Stomach (tissue), 9 donors: ENCODE data around the gene HCK. TPM values are rescaled to one million over a fixed set of nuclear protein-coding genes. Genes with fewer than 3 reads are reported as not detected.

ENCODE experiments used
- DNase-seq, 2 donors: peaks; one replicate each; pipeline versions ENCODE4 v3.0.0 to v3.0.0-alpha.2; 2013 to 2019
- H3K27ac ChIP-seq, 5 donors: fragments of 200-600 bp in 4 of 5; sonication (generic) in 4 of 5; one replicate each; pipeline ENCODE4 v1.5.1; 2013 to 2019; ENCODE audit warnings: mild to moderate bottlenecking in 1 of 5, moderate library complexity in 1 of 5
- H3K27me3 ChIP-seq, 3 donors: fragments of 200-600 bp; sonication (generic); one replicate each; pipeline ENCODE4 v1.5.1; 2017 to 2019; ENCODE audit warnings: mixed run types in 1 of 3
- H3K36me3 ChIP-seq, 4 donors: fragments of 200-600 bp; sonication (generic); 1 replicate in 3 of 4; 2 replicates in 1 of 4; pipeline ENCODE4 v1.5.1; 2016 to 2019
- H3K4me1 ChIP-seq, 4 donors: fragments of 200-600 bp; sonication (generic); one replicate each; pipeline ENCODE4 v1.5.1; 2016 to 2019
- H3K4me3 ChIP-seq, 4 donors: fragments of 200-600 bp; sonication (generic) in 3 of 4; one replicate each; pipeline ENCODE4 v1.5.1; 2016 to 2019; ENCODE audit warnings: mild to moderate bottlenecking in 1 of 4
- H3K9me3 ChIP-seq, 4 donors: fragments of 200-600 bp; sonication (generic); one replicate each; pipeline ENCODE4 v1.5.1; 2016 to 2019
- EP300 ChIP-seq: sonication (generic); formaldehyde crosslinking; IDR thresholded peaks from one replicate; pipeline ENCODE4 v1.6.1; 2017; ENCODE audit warnings: antibody characterized with exemption
- POLR2A ChIP-seq, 4 donors: fragments of 450-650 bp; IDR thresholded peaks; one replicate each; pipeline ENCODE4 v1.6.1; 2016; ENCODE audit warnings: antibody characterized with exemption in 4 of 4, control low read depth in 2 of 4, mild to moderate bottlenecking in 1 of 4, moderate library complexity in 1 of 4
- POLR2AphosphoS5 ChIP-seq, 3 donors: sonication (generic); formaldehyde crosslinking; IDR thresholded peaks; one replicate each; pipeline ENCODE4 v1.6.1; 2016; ENCODE audit warnings: antibody characterized with exemption in 3 of 3
- WGBS, 5 donors: extraction: QIAGEN DNeasy Blood & Tissue Kit in 3 of 5; methylation state at CpG; one replicate each; pipeline versions ENCODE4 v1.1.5 to v1.1.7; 2013 to 2018; 5-methylcytosine and 5-hydroxymethylcytosine counted together
- intact Hi-C: fragments of 100-400 bp; cut with DNase I; formaldehyde crosslinking; loops from one replicate; pipeline ENCODE4 v1.15.1; 2023; ENCODE audit warnings: low total_unique reads
- polyA plus RNA-seq, 3 donors: library from polyadenylated mRNA; stranded (reverse); fragments of 200-250 nt; gene quantifications; one replicate each; pipeline ENCODE4 v1.2.3, GENCODE V29; 2013
- total RNA-seq, 5 donors: library from RNA; depleted of rRNA; stranded (reverse); fragments of >200 nt; gene quantifications; one replicate each; pipeline versions ENCODE4 v1.1.0 to v1.2.3, GENCODE V29; 2014 to 2016
- TF ChIP-seq, protein P1 (sequence below), 7 experiments: fragments of 450-650 bp in 4 of 7; fragments of 200-600 bp in 3 of 7; sonication (generic) in 3 of 7; IDR thresholded peaks; one replicate each; pipeline ENCODE4 v1.5.1; 2016 to 2019; ENCODE audit warnings: antibody characterized with exemption in 7 of 7, control low read depth in 2 of 7, mild to moderate bottlenecking in 1 of 7
- donor health status: healthy with polysubstance abuse.
- donor health status: Bipolar disorder and iron deficiency.
- donor health status: healthy.

HCK gene
- total and polyA plus RNA-seq, 8 donors = 1.3 to 14.7 (median 4.9) TPM; not detected in 1

GRCh38 chr20:32035426-32035779 lies 16.6 kb upstream of the HCK start:
- DNase-seq = no peak
- peaks cover 0 to 74% (median 28%) of the 10 kb centered on the region in 3 donors for H3K27me3 ChIP-seq
- TF ChIP-seq POLR2A (IDR thresholded peaks at IDR 0.05) = no peak
- TF ChIP-seq EP300 = no peak
- TF ChIP-seq POLR2AphosphoS5 (IDR thresholded peaks at IDR 0.05) = no peak
- TF ChIP-seq, protein P1, sequence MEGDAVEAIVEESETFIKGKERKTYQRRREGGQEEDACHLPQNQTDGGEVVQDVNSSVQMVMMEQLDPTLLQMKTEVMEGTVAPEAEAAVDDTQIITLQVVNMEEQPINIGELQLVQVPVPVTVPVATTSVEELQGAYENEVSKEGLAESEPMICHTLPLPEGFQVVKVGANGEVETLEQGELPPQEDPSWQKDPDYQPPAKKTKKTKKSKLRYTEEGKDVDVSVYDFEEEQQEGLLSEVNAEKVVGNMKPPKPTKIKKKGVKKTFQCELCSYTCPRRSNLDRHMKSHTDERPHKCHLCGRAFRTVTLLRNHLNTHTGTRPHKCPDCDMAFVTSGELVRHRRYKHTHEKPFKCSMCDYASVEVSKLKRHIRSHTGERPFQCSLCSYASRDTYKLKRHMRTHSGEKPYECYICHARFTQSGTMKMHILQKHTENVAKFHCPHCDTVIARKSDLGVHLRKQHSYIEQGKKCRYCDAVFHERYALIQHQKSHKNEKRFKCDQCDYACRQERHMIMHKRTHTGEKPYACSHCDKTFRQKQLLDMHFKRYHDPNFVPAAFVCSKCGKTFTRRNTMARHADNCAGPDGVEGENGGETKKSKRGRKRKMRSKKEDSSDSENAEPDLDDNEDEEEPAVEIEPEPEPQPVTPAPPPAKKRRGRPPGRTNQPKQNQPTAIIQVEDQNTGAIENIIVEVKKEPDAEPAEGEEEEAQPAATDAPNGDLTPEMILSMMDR (IDR thresholded peaks at IDR 0.05) = no peak
- 79 to 85% (median 81%) methylated on average over 8 of the region's 8 CpGs for WGBS, 5 donors
- H3K36me3 ChIP-seq = no peaks in the 10 kb centered on the region
- no peak overlapping the region for H3K4me3 ChIP-seq
- H3K4me1 ChIP-seq = peaks cover 4 to 18% (median 12%) of the 10 kb centered on the region in 4 donors
- intact Hi-C loops = no loop called here
- H3K27ac ChIP-seq = peak overlapping the region in 1 of 5 donors; percentile 52
- no peaks in the 10 kb centered on the region for H3K9me3 ChIP-seq

- WGBS, 5 donors = 39 to 47% (median 40%) methylated on average over 4 of the region's 4 CpGs
- H3K27ac ChIP-seq = peak overlapping the region in 1 of 5 donors; percentile 9
- H3K9me3 ChIP-seq = no peaks in the 10 kb centered on the region
- no peak overlapping the region for H3K4me3 ChIP-seq
- intact Hi-C loops = no loop called here
- peaks cover 2 to 14% (median 7%) of the 10 kb centered on the region in 4 donors for H3K4me1 ChIP-seq
- TF ChIP-seq POLR2A (IDR thresholded peaks at IDR 0.05) (no peak), EP300 (no peak)
- no peaks in the 10 kb centered on the region for H3K36me3 ChIP-seq
- peaks cover 0 to 77% (median 23%) of the 10 kb centered on the region in 3 donors for H3K27me3 ChIP-seq
- DNase-seq = no peak
These were observed 15.8 kb upstream of the HCK start for GRCh38 chr20:32036252-32036651.

DNA sequence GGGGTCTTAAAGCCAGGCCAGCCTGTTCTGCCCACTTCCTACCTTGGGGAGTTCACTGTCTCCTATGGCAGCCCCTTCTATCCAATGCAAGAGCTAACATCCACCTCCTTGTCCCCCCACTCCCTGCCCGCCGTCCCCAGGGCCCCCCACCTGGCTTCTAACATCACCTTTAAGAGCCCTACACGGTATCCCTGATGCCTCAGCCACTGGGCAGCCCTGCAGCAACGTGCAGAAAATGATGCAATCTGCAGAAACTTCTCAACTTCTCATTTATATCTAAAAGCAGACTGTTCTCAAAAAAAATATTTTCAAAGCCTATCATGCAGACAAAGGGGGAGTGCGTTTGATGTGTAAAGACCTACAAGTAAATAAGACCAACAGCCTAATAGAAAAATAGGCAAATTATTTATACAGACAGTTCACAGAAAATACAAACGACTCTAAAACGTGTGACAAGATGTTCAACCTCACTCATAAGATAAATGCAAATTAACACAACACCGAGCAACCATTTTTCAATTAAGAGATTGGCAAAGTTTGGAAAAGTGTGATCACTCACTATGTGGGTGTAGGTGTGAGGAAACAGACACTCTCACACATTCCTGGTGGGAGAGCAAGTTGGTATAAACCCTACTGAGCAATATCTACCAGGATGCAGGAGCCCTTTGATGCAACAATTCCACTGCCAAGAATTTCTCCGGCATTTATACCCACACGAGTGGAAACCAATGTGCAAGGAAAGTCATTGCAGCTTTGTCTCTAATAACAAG lies 15.1 kb upstream of the HCK start:
- Histone ChIP-seq H3K36me3 (no peaks in the 10 kb centered on the region), H3K4me3 (no peak overlapping the region), H3K27me3 (peaks cover 0 to 74% (median 23%) of the 10 kb centered on the region in 3 donors), H3K9me3 (no peaks in the 10 kb centered on the region), H3K4me1 (peaks cover 0 to 7% (median under 1%) of the 10 kb centered on the region in 4 donors), H3K27ac (peak overlapping the region in 1 of 5 donors; percentile 9)
- TF ChIP-seq EP300 (no peak), POLR2A (IDR thresholded peaks at IDR 0.05) (no peak), POLR2AphosphoS5 (IDR thresholded peaks at IDR 0.05) (no peak)
- TF ChIP-seq, protein P1 (IDR thresholded peaks at IDR 0.05) = no peak
- 45 to 63% (median 52%) methylated on average over 10 of the region's 10 CpGs for WGBS, 5 donors
- no peak for DNase-seq
- intact Hi-C loops = no loop called here

DNA sequence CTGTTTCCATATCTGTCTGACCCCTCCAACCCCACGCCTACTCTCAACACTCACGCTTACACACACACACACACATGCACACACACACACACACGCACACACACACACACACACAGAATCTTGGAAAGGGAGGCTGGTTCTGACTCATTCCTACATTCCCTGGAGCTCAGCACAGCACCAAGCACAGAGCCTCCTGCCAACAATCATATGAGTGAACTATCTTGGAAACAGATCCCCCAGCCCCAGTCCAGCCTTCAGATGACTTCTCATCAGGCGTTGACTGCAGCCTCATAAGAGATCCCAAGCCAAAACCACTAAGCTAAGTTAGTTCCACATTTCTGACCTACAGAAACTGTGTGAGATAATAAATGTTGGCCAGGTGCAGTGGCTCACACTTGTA lies 14.1 kb upstream of the HCK start:
- Histone ChIP-seq H3K27me3 (peaks cover 0 to 64% (median 23%) of the 10 kb centered on the region in 3 donors), H3K9me3 (no peaks in the 10 kb centered on the region), H3K36me3 (no peaks in the 10 kb centered on the region), H3K27ac (no peak overlapping the region), H3K4me1 (peaks cover 0 to 7% (median 0%) of the 10 kb centered on the region in 4 donors), H3K4me3 (no peak overlapping the region)
- WGBS, 5 donors = 46 to 78% (median 58%) methylated on average over 4 of the region's 4 CpGs
- no peak for DNase-seq
- TF ChIP-seq EP300 = no peak
- TF ChIP-seq POLR2AphosphoS5 (IDR thresholded peaks at IDR 0.05) = no peak
- TF ChIP-seq POLR2A (IDR thresholded peaks at IDR 0.05) = no peak
- TF ChIP-seq, protein P1 (IDR thresholded peaks at IDR 0.05) = no peak
- intact Hi-C loops = no loop called here
